A549 (cell line): ENCODE data around the gene RPA3.

Experiments
- CEBPB ChIP-seq, 2 experiments: fragments of >200 bp in 1 of 2; sonication (Bioruptor Twin) in 1 of 2; formaldehyde crosslinking in 1 of 2; IDR thresholded peaks; 2 replicates each; pipeline ENCODE4 v1.6.1; 2012 to 2016
- CTCF ChIP-seq: fragments of >200 bp; sonication (Bioruptor Twin); formaldehyde crosslinking; IDR thresholded peaks from 3 replicates; pipeline ENCODE4 v1.5.1; 2016
- EP300 ChIP-seq, 2 experiments: fragments of >200 bp; sonication (Bioruptor Twin); formaldehyde crosslinking; IDR thresholded peaks; 2 replicates in 1 of 2; 3 replicates in 1 of 2; pipeline ENCODE4 v1.6.1; 2016 to 2017
- KDM5A ChIP-seq: fragments of 200-600 bp; sonication (generic); IDR thresholded peaks from 2 replicates; pipeline ENCODE4 v1.6.1; 2016; ENCODE audit warnings: antibody characterized with exemption, mild to moderate bottlenecking
- MAZ ChIP-seq: fragments of 150-350 bp; IDR thresholded peaks from 2 replicates; pipeline ENCODE4 v1.6.1; 2014; ENCODE audit warnings: antibody characterized with exemption, low read depth, low read length, borderline replicate concordance
- PBX3 ChIP-seq: IDR thresholded peaks from 2 replicates; pipeline ENCODE4 v1.6.1; 2012
- POLR2A ChIP-seq: IDR thresholded peaks from 2 replicates; pipeline ENCODE4 v1.6.1; 2012; ENCODE audit warnings: mild to moderate bottlenecking, low read length
- POLR2AphosphoS2 ChIP-seq: conservative IDR thresholded peaks from 2 replicates; pipeline ENCODE4 v1.6.1; 2012; ENCODE audit warnings: low read length, improper control_type of control experiment, inconsistent platforms
- USF2 ChIP-seq: fragments of 450-650 bp; IDR thresholded peaks from 2 replicates; pipeline ENCODE4 v1.6.1; 2014; ENCODE audit warnings: antibody characterized with exemption

- TF ChIP-seq CTCF: no peak
- no peak for TF ChIP-seq CEBPB (IDR thresholded peaks at IDR 0.05)
- TF ChIP-seq EP300 (IDR thresholded peaks at IDR 0.05): no peak
- no peak for TF ChIP-seq KDM5A
- no peak for TF ChIP-seq POLR2AphosphoS2
- no peak for TF ChIP-seq USF2
- TF ChIP-seq POLR2A: no peak
- no peak for TF ChIP-seq PBX3
- TF ChIP-seq MAZ: no peak
Measured at GRCh38 chr7:7620236-7620635, 98.2 kb downstream of the RPA3 start.
